ENCODE measurements around the gene GDPGP1. TPM values are rescaled to one million over a fixed set of nuclear protein-coding genes. Genes with fewer than 3 reads are reported as not detected.

The GDPGP1 gene
- total and polyA plus RNA-seq, 2 of the 4 experiments (the other 2 are of a cell fraction) = 2.3 to 4.1 TPM

DNA sequence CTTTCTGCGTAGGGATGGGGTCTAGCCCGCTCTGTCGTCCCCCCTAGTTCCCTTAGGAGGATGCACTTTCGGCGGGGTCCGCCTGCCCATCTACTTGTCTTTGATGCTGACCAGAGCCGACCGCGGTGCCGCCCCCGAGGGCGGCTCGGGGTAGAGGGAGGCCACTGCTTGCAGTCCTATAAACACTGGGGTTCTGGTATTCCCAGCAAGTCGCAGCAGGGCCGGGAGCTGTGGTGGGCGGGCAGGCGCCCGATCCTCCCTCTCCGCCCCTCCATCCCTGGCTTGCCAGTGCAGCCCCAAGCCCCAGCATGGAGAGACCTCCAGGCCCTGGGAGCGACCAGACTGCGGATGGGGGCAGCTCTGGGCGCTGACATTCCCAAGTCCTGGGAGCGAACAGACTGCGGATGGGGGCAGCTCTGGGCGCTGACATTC lies 32.0 kb upstream of the GDPGP1 start:
- Histone ChIP-seq H3K4me1 (ENCODE audit: control insufficient read depth, insufficient read depth, low read length) (peaks cover 8% of the 10 kb centered on the region), H4K91ac (ENCODE audit: insufficient read depth, low read depth, low read length) (no peak overlapping the region), H2AK9ac (replicated peaks; ENCODE audit: low read depth, low read length, poor library complexity) (peak overlapping the region; percentile 47), H3K36me3 (ENCODE audit: control insufficient read depth, insufficient read depth, low read length) (no peaks in the 10 kb centered on the region; the same call in 1 of the 2 replicates), H2AFZ (replicated peaks; ENCODE audit: low read length, poor library complexity) (peak overlapping the region; percentile 93), H3K9me3 (ENCODE audit: control insufficient read depth, insufficient read depth, low read length) (no peaks in the 10 kb centered on the region), H3K4me2 (ENCODE audit: low read depth, low read length) (peak overlapping the region; percentile 76), H2BK15ac (ENCODE audit: low read depth, low read length) (no peak overlapping the region), H3K56ac (ENCODE audit: extremely low read depth, insufficient read depth, low read length) (no peak overlapping the region), H3K4ac (ENCODE audit: low read depth, low read length) (no peak overlapping the region), H3K27me3 (ENCODE audit: control insufficient read depth, insufficient read depth, low read length) (no peaks in the 10 kb centered on the region), H4K5ac (ENCODE audit: low read depth, low read length) (no peak overlapping the region), H3K23ac (ENCODE audit: low read depth, low read length) (peak overlapping the region; percentile 50; the same call in 1 of the 2 replicates), H3K4me3 (ENCODE audit: insufficient read depth, low read depth, low read length) (peak overlapping the region; percentile 91), H4K20me1 (ENCODE audit: insufficient read depth, low read length) (no peaks in the 10 kb centered on the region; the same call in 1 of the 2 replicates), H2BK20ac (ENCODE audit: low read depth, low read length) (no peak overlapping the region), H3K27ac (ENCODE audit: insufficient read depth, low read length) (peak overlapping the region; percentile 8; the same call in 1 of the 2 replicates), H3K14ac (replicated peaks; ENCODE audit: low read depth, low read length) (peak overlapping the region; percentile 54), H2BK5ac (ENCODE audit: low read depth, low read length, poor library complexity, severe bottlenecking) (no peak overlapping the region), H2AK5ac (ENCODE audit: low read depth, low read length) (0 out of 2 replicates have a peak overlapping the region, but pooled peaks have one; percentile 28), H3K9ac (ENCODE audit: low read depth, low read length) (peak overlapping the region; percentile 65), H2BK120ac (ENCODE audit: low read depth, low read length) (no peak overlapping the region), H3K9me1 (ENCODE audit: insufficient read depth, low read length) (peaks cover 12% of the 10 kb centered on the region; the same call in 1 of the 2 replicates), H3K18ac (ENCODE audit: low read depth, low read length) (no peak overlapping the region), H4K8ac (ENCODE audit: low read depth in 2 of 2, low read length in 2 of 2) (peak overlapping the region in 1 of 2 experiments; percentile 63; a peak in 1 of 4 replicates), H3K79me1 (ENCODE audit: low read depth in 1 of 2, low read length in 2 of 2) (peaks cover 27 to 32% of the 10 kb centered on the region in 2 experiments; a peak in 3 of 4 replicates)
- DNase-seq = no peak
- intact Hi-C loops (cut with micrococcal nuclease) = no loop called here
- TF ChIP-seq CEBPB (IDR thresholded peaks at IDR 0.05; ENCODE audit: low read depth, low read length) (no peak), MAZ (IDR thresholded peaks at IDR 0.05; ENCODE audit: borderline replicate concordance, low read depth, low read length) (no peak)
- peak; percentile 67 for ATAC-seq (ENCODE audit: low read depth)
- ChIA-PET CTCF (interaction anchor here (0.5 to 2.1 kb wide), 4 partner anchors 10 to 477 kb away, joined by 3 to 6 read pairs (median 4); no protein-coding TSS in a partner anchor), POLR2A (ENCODE audit: unreplicated experiment) (no interaction called here)
- dilution Hi-C loops (cut with HindIII; ENCODE audit: low sequenced_read_pairs, unreplicated experiment) = no loop called here
- WGBS, 2 experiments (ENCODE audit: extremely low coverage in 2 of 2, insufficient read length in 1 of 2) = 7% methylated on average over 5 of the region's 25 CpGs; no CpG with 5 or more reads in 1 of the 2 experiments
- BruUV-seq (replicated peaks) = no TSS peak
- in situ Hi-C loops (cut with MboI; ENCODE audit: low sequenced_read_pairs) = no loop called here
